Pulmonary artery endothelial cell (primary cell): ENCODE data around the gene ZNF219. TPM values are rescaled to one million over a fixed set of nuclear protein-coding genes. Genes with fewer than 3 reads are reported as not detected.
A peak's percentile ranks its signal among the peaks of the same experiment; 100 is the strongest.

Experiments
- DNase-seq: peaks from one replicate; pipeline ENCODE4 v3.0.0-alpha.2; 2011; ENCODE audit warnings: low read depth, low spot score
- total RNA-seq: library from RNA; depleted of rRNA; stranded (reverse); fragments of >200 nt; gene quantifications from 2 replicates; pipeline ENCODE4 v1.2.3, GENCODE V29; 2014

ZNF219 gene
- total RNA-seq, result 3.9 and 4.2 TPM in 2 replicates

- DNase-seq, result no peak
Measured at GRCh38 chr14:21098076-21098891, at the start of gene ZNF219. ZNF219 (minus strand) TSS chr14:21098655; CDS start chr14:21093591, 5,064 bp downstream.

GRCh38 chr14:21145437-21145836 lies 47.0 kb upstream of the ZNF219 start:
- DNase-seq, result no peak

DNA sequence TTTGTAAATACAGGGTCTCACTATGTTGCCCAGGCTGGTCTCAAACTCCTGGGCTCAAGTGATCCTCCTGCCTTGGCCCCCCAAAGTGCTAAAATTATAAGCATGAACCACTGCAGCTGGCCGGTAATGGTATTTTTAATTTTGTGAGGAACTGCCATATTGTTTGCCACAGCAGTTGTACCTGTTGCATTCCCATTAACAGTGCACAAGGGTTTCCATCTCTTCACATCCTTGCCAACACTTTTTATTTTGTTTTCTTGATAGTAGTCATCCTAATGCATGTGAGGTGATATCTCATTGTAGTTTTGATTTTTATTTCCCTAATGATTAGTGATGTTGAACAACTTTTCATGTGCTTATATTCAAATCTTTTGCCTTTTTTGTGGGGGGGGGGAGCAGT lies 43.9 kb upstream of the ZNF219 start:
- DNase-seq, result no peak

DNA sequence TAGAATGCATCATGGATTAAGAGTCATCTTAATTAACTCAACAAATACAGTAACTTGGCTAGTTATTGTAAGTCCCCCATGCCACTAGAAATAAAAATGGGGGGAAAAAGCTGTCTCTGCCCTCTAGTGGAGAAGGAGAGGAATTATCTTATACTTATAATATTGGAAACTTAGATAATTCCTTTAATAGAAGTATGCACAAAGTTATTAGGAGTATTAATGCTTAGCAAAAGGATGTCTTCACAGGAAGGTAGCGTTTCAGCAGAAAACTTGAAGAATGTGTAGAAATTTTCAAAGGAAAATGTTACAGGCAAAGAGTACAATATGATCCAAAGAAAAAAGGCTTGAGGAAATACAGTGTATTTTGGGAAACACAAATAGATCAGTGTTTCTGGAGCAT lies 37.6 kb upstream of the ZNF219 start:
- no peak for DNase-seq

- no peak for DNase-seq
Measured at GRCh38 chr14:21133901-21134300, 35.4 kb upstream of the ZNF219 start.

- DNase-seq, result no peak
Measured at GRCh38 chr14:21123429-21123828, 25.0 kb upstream of the ZNF219 start.

DNA sequence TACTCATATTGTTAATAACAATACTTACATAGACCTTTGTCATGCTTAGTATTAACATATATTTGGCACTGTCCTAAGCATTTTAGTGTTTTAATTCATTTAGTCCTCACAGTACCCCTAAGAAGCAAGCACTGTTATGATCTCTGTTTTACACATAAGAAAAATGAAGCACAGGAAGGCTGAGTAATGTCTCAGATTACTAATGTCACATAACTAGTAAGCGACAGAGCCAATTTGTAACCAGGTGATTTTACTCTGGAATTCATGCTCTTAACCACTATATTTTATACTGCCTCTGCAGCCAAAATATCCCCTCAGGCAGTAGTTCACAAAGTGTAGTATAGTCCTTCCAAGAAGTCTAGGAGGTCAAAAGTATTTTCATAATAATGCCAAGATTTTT lies 22.7 kb upstream of the ZNF219 start:
- no peak for DNase-seq

DNA sequence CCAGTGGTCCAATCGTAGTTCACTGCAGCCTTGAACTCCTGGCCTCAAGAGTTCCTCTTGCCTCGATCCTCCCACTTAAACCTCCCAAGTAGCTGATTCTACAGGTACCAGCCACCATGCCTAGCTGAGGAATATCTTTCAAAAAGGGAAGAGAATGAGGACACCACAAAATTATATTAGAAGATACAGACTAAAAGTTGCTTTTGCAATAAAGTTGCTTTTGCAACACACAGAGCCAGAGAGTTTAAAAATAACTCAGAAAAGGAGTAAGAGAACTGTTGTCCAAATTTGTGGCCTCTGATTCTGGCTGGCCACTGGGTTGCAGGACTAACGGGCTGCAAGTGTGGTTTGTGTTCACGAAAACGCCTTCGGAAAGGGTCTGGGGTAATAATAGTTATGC lies 22.2 kb upstream of the ZNF219 start:
- no peak for DNase-seq

DNA sequence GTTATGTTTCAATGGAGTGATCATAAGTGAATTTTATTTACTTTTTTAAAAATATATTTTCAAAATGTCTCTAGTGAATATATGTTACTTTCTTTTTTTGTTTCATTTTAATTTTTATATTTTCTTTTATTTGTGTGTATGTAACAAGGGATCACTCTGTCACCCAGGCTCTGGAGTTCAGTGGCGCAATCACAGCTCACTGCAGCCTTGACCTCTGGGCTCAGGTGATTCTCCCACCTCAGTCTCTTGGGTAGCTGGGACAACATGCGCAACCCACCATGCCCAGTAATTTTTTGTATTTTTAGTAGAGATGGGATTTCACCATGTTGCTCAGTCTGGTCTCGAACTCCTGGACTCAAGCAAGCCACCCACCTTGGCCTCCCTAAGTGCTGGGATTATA lies 20.5 kb upstream of the ZNF219 start:
- DNase-seq, result no peak

DNA sequence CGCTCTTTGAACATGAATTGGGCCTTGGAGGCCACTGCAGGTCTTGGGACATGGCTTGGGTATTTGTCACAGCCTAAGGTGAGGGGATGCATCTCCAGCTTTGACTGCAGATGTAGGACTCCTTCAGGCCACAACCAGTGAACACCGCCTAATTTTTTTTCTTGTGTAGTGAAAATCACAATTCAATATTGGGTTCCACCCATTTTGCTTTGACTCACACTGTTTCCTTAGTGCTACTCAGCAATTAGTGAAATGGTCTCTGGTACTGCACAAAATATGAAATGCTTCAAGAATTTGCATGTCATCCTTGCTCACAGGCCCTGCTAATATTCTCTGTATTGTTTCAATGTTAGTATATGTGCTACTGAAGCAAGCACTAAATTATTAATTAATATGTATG lies 14.9 kb upstream of the ZNF219 start:
- no peak for DNase-seq

GRCh38 chr14:21112255-21112654 lies 13.8 kb upstream of the ZNF219 start:
- DNase-seq, result no peak

GRCh38 chr14:21109377-21110138 lies 11.1 kb upstream of the ZNF219 start:
- DNase-seq, result no peak

DNA sequence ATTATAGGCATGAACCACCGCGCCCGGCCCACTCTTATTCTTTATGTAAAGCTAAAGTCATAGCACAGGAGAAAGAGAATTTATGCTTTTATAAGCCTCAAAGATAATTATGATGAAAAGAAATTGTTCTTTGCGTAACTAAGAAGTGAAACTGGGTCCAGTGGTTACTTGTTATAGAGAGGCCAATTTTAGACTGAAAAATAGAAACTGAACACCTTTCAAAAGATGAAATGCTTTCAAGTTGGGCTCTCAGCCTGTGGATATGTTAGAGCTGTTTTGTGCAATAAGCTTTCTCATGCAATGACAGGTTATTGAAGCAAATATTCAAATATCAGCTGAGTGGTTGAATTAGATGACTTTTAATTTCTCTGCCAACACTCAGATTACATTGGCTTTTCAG lies 10.3 kb upstream of the ZNF219 start:
- DNase-seq, result no peak

DNA sequence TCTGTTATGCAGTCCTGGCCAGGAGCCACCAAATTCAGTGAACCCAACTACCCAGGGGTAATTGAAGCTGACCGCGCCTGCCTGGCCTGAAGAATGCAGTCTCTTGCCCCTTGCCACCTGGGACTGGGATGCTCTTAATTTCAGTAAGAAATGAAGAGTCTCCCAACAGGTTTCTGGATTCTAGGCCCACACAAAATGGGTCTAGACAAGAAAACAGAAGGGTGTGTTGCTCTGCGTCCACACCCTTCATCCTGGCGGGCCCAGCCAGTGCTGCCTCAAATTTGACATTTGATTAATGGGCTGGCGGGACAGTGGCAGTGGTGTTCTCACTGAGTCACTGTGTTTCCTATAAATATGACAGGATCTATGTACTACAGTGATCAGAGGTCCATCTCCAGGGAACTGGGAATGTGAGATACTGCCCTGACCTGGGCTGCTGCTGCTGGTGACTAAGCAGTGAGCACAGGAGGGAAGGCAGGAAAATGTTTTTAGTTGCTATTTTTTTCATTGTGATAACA lies 8.9 kb upstream of the ZNF219 start:
- no peak for DNase-seq

GRCh38 chr14:21106498-21107282 lies 8.2 kb upstream of the ZNF219 start:
- DNase-seq, result no peak

- no peak for DNase-seq
Measured at GRCh38 chr14:21106176-21106497, 7.7 kb upstream of the ZNF219 start.

DNA sequence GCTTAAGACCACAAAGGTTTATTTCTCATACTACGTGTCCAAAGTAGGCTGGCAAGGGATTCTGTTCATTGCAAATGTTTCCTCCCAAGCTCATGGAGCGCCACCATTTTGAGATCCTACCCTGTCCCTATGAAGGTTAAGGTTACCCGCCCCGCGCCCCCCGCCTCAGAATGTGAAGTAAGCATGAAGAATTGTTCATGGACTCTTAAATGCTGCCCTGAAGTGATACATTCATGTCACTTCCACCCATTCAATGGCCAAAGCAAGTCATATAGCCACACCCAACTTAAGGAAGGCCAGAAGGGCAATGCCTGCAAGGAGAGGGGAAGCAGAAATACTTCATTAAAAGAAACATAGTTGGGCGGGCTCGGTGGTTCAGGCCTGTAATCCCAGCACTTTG lies 6.6 kb upstream of the ZNF219 start:
- DNase-seq, result no peak

- DNase-seq, result peak; percentile 33
Measured at GRCh38 chr14:21104448-21105060, 6.1 kb upstream of the ZNF219 start.

DNA sequence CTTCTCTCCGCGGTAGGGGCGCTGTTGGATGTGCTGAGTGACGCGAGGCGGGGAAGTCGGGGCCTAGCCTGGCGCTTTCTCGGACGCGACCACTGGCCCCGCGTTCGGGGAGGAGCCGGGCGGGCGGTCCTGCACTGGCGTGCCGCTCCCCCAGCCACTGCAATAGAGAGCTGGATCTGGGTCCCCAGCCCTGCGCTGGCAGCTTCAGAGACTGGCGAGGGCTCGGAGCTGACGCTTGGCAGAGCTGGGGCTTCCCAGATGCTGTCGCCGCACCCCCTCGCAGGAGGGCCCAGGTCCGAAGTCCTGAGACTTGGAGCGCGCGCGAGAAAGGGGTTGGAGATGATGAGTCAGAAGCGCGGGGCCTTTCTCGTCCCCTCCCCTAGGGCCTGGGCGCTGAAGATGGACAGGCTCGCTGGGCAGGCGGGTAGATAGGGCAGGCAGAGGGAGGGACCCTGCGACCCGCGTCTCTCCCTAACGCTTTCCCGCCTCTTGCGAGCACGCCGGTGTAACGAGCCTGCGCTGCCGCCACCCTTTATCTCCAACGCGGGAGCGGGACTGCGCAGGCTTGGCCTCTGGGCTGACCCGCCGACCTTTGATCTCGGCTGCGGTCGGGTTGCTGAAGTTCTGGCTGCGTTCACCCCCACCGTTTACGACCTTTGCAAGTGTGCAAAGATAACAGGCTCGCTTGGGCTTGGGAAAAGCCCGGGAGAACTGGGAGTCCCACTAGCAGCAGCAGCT lies 5.4 kb upstream of the ZNF219 start:
- DNase-seq, result peak; percentile 88

- no peak for DNase-seq
Measured at GRCh38 chr14:21103411-21103709, 4.9 kb upstream of the ZNF219 start.
